Measurements from ENCODE around the gene MAPK4. TPM values are rescaled to one million over a fixed set of nuclear protein-coding genes. Genes with fewer than 3 reads are reported as not detected.

The MAPK4 gene
- total RNA-seq, 1 donor from 2014 or later, result not detected

DNA sequence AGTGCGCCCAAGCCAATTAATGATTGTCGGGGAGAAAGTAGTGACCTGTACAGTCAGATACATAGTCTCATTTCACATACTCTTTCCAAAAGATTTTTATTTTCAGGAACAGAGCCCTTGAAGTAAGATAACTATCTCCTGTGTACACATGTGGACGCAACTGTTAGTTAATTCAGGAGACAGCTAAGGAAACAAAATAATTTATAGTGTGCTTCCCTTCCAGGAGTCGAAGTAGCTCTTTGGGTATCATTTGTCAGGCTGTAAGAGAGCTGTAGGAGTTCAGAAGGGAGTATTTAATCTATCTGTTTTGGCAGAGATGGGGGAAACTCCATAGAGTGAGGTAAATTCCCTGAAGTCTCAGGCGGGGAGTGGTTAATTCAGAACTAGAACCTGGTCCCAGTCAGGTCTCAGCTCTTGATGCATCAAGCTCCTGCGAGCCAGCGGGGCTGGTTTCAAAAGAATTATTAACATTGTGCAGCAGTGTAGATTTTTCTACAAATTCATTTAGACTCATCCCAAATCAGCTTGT lies 63.0 kb downstream of the MAPK4 start:
- Mint-ChIP-seq H3K36me3 (ENCODE audit: low read depth) (no peaks in the 10 kb centered on the region), H3K4me3 (no peak overlapping the region), H3K4me1 (no peaks in the 10 kb centered on the region), H3K27ac (no peak overlapping the region), H3K9me3 (no peaks in the 10 kb centered on the region), H3K27me3 (peaks cover 14% of the 10 kb centered on the region)
- DNase-seq, result no peak
- intact Hi-C loops (cut with micrococcal nuclease), result no loop called here

GRCh38 chr18:50623694-50624352 lies 63.9 kb downstream of the MAPK4 start:
- intact Hi-C loops (cut with micrococcal nuclease), result no loop called here
- Mint-ChIP-seq H3K27me3 (peaks cover 14% of the 10 kb centered on the region), H3K9me3 (no peaks in the 10 kb centered on the region), H3K36me3 (ENCODE audit: low read depth) (no peaks in the 10 kb centered on the region), H3K4me1 (no peaks in the 10 kb centered on the region), H3K27ac (no peak overlapping the region), H3K4me3 (no peak overlapping the region)
- no peak for DNase-seq

DNA sequence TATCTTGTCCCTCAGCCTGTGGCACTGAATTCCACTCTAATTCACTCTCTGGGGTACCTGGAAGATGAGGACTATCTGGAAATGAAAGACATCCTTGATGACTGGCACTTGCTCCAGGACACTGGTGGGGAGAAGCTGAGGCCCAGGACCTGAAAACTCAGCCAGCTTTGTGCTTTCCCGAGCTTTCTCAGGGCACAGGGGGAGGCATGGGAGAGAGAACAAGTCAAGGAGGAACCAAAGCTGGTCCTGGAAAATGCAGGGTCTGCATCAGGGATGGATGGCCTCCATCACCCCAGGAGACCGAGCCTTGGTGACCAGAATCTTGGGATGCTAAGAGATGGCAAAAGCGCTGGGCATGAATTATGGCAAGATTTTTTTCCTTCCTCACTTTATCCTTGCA lies 65.1 kb downstream of the MAPK4 start:
- intact Hi-C loops (cut with micrococcal nuclease), result no loop called here
- Mint-ChIP-seq H3K4me1 (no peaks in the 10 kb centered on the region), H3K9me3 (no peaks in the 10 kb centered on the region), H3K36me3 (ENCODE audit: low read depth) (no peaks in the 10 kb centered on the region), H3K4me3 (no peak overlapping the region), H3K27ac (no peak overlapping the region), H3K27me3 (peaks cover 14% of the 10 kb centered on the region)
- no peak for DNase-seq

DNA sequence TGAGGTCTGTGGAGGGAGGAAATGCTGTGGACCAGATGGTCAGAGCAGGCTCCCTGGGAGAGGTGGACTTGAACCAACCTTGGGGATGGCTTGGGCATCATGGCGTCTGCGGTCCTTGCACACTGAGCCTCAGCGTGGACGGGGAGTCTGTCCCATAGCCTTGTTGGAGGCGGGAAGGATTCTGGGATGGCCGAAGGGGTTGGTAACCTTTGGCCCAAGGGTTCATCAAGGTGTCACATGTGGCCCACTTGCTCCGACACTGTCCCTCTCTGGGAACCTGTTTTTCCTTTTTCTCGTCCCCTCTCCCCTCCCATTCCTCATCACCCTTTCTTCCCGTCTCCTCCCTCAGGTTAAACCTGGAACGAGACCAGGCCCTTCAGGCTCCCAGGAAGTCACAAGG lies 66.4 kb downstream of the MAPK4 start:
- H3K27me3 Mint-ChIP-seq, result peaks cover 14% of the 10 kb centered on the region
- no peaks in the 10 kb centered on the region for H3K36me3 Mint-ChIP-seq (ENCODE audit: low read depth)
- no peak overlapping the region for H3K4me3 Mint-ChIP-seq

DNA sequence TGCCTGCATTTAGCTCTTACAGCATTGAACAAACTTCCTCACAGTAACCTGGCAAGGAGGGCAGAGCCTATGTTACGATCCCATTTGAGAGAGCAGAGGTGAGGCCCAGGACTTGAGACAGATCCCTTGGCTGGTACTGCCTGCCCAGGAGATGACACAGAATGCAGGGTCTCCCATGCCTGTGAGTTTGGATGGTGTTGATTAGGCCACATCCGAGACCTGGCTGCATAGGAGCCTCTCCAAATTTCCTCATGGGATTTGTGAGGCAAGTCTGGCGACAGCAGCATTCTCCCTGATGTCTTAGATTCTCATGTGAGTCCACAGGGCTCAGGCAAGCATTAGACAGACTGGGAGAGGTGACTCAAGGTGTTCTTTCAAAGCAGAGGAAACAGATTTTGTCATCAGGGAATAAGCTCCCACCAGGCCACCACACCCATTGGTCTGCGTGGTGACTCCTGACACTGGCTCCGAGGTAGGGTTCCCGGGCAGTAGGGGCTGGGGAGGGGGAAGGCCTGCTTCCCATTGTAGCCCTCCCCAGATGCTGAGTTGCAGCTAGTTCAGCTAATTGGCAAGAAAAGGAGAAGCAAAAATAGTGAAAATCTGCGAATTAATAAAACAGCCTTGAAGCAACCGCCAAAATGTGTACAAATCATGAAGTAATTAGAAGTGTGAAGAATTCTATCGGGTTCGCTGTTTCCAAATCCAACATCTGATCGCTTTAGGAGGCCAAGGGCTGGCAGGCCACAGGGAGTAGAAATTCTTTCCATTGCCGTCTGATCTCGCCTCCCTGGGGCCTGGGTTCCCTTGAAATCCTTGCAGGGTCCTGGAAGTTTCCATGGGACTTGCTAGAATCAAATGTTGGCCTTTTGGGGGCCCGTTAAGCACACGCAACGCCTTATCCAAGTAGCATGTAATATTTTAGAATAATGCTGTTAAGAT lies 68.0 kb downstream of the MAPK4 start:
- H3K27me3 Mint-ChIP-seq, result peaks cover 11% of the 10 kb centered on the region
- no peak overlapping the region for H3K27ac Mint-ChIP-seq
- no peaks in the 10 kb centered on the region for H3K9me3 Mint-ChIP-seq
- no peaks in the 10 kb centered on the region for H3K36me3 Mint-ChIP-seq (ENCODE audit: low read depth)
- no peak overlapping the region for H3K4me3 Mint-ChIP-seq
- no peaks in the 10 kb centered on the region for H3K4me1 Mint-ChIP-seq
- DNase-seq, result no peak
- intact Hi-C loops (cut with micrococcal nuclease), result no loop called here

More for the DNA sequence above, 66.4 kb downstream of the MAPK4 start:
- intact Hi-C loops (cut with micrococcal nuclease), result no loop called here
- no peaks in the 10 kb centered on the region for H3K4me1 Mint-ChIP-seq
- no peak overlapping the region for H3K27ac Mint-ChIP-seq
- DNase-seq, result no peak
- H3K9me3 Mint-ChIP-seq, result no peaks in the 10 kb centered on the region

GRCh38 chr18:50628533-50628905 lies 68.6 kb downstream of the MAPK4 start:
- Mint-ChIP-seq H3K4me3 (no peak overlapping the region), H3K4me1 (no peaks in the 10 kb centered on the region), H3K27ac (no peak overlapping the region), H3K36me3 (ENCODE audit: low read depth) (no peaks in the 10 kb centered on the region), H3K9me3 (no peaks in the 10 kb centered on the region), H3K27me3 (peaks cover 4% of the 10 kb centered on the region)
- intact Hi-C loops (cut with micrococcal nuclease), result no loop called here
- no peak for DNase-seq

DNA sequence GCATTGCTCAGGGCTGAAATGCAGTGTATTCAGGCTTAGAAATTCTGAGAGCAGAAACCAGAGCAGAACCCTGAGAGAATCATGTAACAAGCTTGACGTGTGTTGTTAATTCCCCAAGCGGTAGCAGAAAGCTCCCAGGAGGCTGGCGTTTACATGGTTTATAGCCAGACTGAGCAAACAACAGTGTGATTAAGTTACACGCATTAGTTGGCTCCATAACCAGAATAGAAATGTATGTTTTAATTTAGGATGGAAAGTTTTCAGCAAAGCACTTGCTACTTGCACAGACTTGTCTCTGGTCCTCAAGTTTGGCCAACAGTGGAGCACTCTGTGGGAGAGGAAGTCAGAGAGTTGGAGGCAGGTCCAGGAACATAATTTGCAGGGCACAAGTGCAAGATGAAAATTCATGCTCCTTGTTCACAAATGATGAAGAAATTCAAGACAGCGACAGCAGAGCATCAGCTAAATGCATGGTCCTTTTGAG lies 69.3 kb downstream of the MAPK4 start:
- H3K4me1 Mint-ChIP-seq, result no peaks in the 10 kb centered on the region
- H3K27ac Mint-ChIP-seq, result no peak overlapping the region
- no peaks in the 10 kb centered on the region for H3K9me3 Mint-ChIP-seq
- H3K27me3 Mint-ChIP-seq, result no peaks in the 10 kb centered on the region
- intact Hi-C loops (cut with micrococcal nuclease), result no loop called here
- no peak overlapping the region for H3K4me3 Mint-ChIP-seq
- no peak for DNase-seq
- H3K36me3 Mint-ChIP-seq (ENCODE audit: low read depth), result no peaks in the 10 kb centered on the region

DNA sequence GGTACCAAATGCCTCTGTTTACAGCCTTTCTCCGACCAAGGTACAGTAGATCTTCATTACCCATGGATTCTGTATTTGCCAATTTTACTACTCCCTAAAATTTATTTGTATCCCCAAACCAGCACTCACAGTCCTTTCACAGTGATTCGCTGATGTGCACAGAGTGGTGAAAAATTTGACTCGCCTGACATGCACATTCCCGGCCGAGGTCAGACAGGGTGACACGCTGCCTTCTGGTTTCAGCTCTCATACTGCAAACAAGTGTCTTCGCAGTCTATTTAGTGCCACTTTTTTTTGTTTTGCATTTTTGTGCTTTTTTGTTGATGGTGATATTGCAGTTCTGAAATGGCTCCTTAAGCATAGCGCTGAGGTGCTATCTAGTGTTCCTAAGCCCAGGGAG lies 71.0 kb downstream of the MAPK4 start:
- DNase-seq, result no peak
- no peaks in the 10 kb centered on the region for H3K9me3 Mint-ChIP-seq
- intact Hi-C loops (cut with micrococcal nuclease), result no loop called here
- H3K36me3 Mint-ChIP-seq (ENCODE audit: low read depth), result no peaks in the 10 kb centered on the region
- no peaks in the 10 kb centered on the region for H3K27me3 Mint-ChIP-seq
- H3K27ac Mint-ChIP-seq, result no peak overlapping the region
- H3K4me3 Mint-ChIP-seq, result no peak overlapping the region
- no peaks in the 10 kb centered on the region for H3K4me1 Mint-ChIP-seq

GRCh38 chr18:50632895-50633515 lies 73.1 kb downstream of the MAPK4 start:
- H3K4me3 Mint-ChIP-seq, result no peak overlapping the region
- intact Hi-C loops (cut with micrococcal nuclease), result no loop called here
- no peaks in the 10 kb centered on the region for H3K27me3 Mint-ChIP-seq
- H3K27ac Mint-ChIP-seq, result no peak overlapping the region
- no peak for DNase-seq
- no peaks in the 10 kb centered on the region for H3K4me1 Mint-ChIP-seq
- H3K9me3 Mint-ChIP-seq, result no peaks in the 10 kb centered on the region
- H3K36me3 Mint-ChIP-seq (ENCODE audit: low read depth), result no peaks in the 10 kb centered on the region

- Mint-ChIP-seq H3K9me3 (no peaks in the 10 kb centered on the region), H3K4me1 (no peaks in the 10 kb centered on the region), H3K4me3 (no peak overlapping the region), H3K27me3 (no peaks in the 10 kb centered on the region), H3K27ac (no peak overlapping the region), H3K36me3 (ENCODE audit: low read depth) (no peaks in the 10 kb centered on the region)
- no peak for DNase-seq
- intact Hi-C loops (cut with micrococcal nuclease), result no loop called here
These were observed 74.1 kb downstream of the MAPK4 start for GRCh38 chr18:50633992-50634391.

- Mint-ChIP-seq H3K27ac (no peak overlapping the region), H3K9me3 (no peaks in the 10 kb centered on the region), H3K4me1 (no peaks in the 10 kb centered on the region), H3K4me3 (no peak overlapping the region), H3K27me3 (no peaks in the 10 kb centered on the region), H3K36me3 (ENCODE audit: low read depth) (no peaks in the 10 kb centered on the region)
- intact Hi-C loops (cut with micrococcal nuclease), result no loop called here
- no peak for DNase-seq
These were observed 76.6 kb downstream of the MAPK4 start for GRCh38 chr18:50636366-50637057.

GRCh38 chr18:50638016-50638883 lies 78.4 kb downstream of the MAPK4 start:
- Mint-ChIP-seq H3K4me3 (no peak overlapping the region), H3K9me3 (no peaks in the 10 kb centered on the region), H3K27me3 (no peaks in the 10 kb centered on the region), H3K36me3 (ENCODE audit: low read depth) (no peaks in the 10 kb centered on the region), H3K4me1 (no peaks in the 10 kb centered on the region), H3K27ac (no peak overlapping the region)
- intact Hi-C loops (cut with micrococcal nuclease), result no loop called here
- DNase-seq, result no peak
